HUES64 (cell line): ENCODE data around the gene C4A.

Experiments
- H3K27ac ChIP-seq: 2 replicates; pipeline ENCODE4 v1.7.0; 2013; ENCODE audit warnings: low read depth, low read length, inconsistent platforms
- H3K27me3 ChIP-seq: 2 replicates; pipeline ENCODE4 v1.6.1; 2013; ENCODE audit warnings: mild to moderate bottlenecking, low read length; ENCODE audit not compliant: insufficient read depth
- H3K36me3 ChIP-seq: 2 replicates; pipeline ENCODE4 v1.6.1; 2013; ENCODE audit warnings: mild to moderate bottlenecking, low read length; ENCODE audit not compliant: insufficient read depth
- H3K4me1 ChIP-seq: 2 replicates; pipeline ENCODE4 v1.6.1; 2013; ENCODE audit warnings: mild to moderate bottlenecking, low read length, moderate library complexity; ENCODE audit not compliant: insufficient read depth
- H3K4me3 ChIP-seq: 2 replicates; pipeline ENCODE4 v1.5.1; 2013; ENCODE audit warnings: mild to moderate bottlenecking, low read length, moderate library complexity
- H3K9ac ChIP-seq: 2 replicates; pipeline ENCODE4 v1.6.1; 2013; ENCODE audit warnings: mild to moderate bottlenecking, low read depth, low read length
- H3K9me3 ChIP-seq: 2 replicates; pipeline ENCODE4 v1.6.1; 2013; ENCODE audit warnings: low read depth, low read length; ENCODE audit not compliant: insufficient read depth
- WGBS: fragments of 150-250, 120-280 bp; methylation state at CpG from one replicate; pipeline ENCODE4 v1.1.7; 2013; ENCODE audit warnings: missing lambda C conversion rate; 5-methylcytosine and 5-hydroxymethylcytosine counted together

The C4A gene

GRCh38 chr6:31947864-31948263, 34.0 kb upstream of the C4A start:
- H3K27ac ChIP-seq = no peak overlapping the region
- H3K27me3 ChIP-seq = no peaks in the 10 kb centered on the region
- peaks cover 16% of the 10 kb centered on the region for H3K36me3 ChIP-seq
- no peaks in the 10 kb centered on the region for H3K9me3 ChIP-seq
- WGBS = 86% methylated on average over 4 of the region's 4 CpGs
- no peak overlapping the region for H3K4me3 ChIP-seq
- H3K9ac ChIP-seq = no peak overlapping the region
- H3K4me1 ChIP-seq = peaks cover 8% of the 10 kb centered on the region; the same call in 1 of the 2 replicates

- Histone ChIP-seq H3K36me3 (peaks cover 21% of the 10 kb centered on the region), H3K27me3 (no peaks in the 10 kb centered on the region), H3K27ac (no peak overlapping the region), H3K4me3 (no peak overlapping the region), H3K9ac (no peak overlapping the region), H3K9me3 (no peaks in the 10 kb centered on the region), H3K4me1 (peaks cover 8% of the 10 kb centered on the region; the same call in 1 of the 2 replicates)
- WGBS = 86% methylated on average over 5 of the region's 5 CpGs
Observed at GRCh38 chr6:31948306-31948705, 33.6 kb upstream of the C4A start.

- H3K27ac ChIP-seq = no peak overlapping the region
- WGBS = 89% methylated on average over 6 of the region's 6 CpGs
Observed at GRCh38 chr6:31948753-31949413, 33.0 kb upstream of the C4A start.

GRCh38 chr6:31949926-31950548, 31.8 kb upstream of the C4A start:
- H3K9me3 ChIP-seq = no peaks in the 10 kb centered on the region
- H3K27ac ChIP-seq = no peak overlapping the region
- H3K36me3 ChIP-seq = peaks cover 38% of the 10 kb centered on the region
- WGBS = 93% methylated on average over 7 of the region's 7 CpGs
- no peak overlapping the region for H3K4me3 ChIP-seq
- H3K4me1 ChIP-seq = peaks cover 8% of the 10 kb centered on the region; the same call in 1 of the 2 replicates
- no peak overlapping the region for H3K9ac ChIP-seq
- no peaks in the 10 kb centered on the region for H3K27me3 ChIP-seq

More at GRCh38 chr6:31948753-31949413, 33.0 kb upstream of the C4A start:
- no peak overlapping the region for H3K9ac ChIP-seq
- no peaks in the 10 kb centered on the region for H3K9me3 ChIP-seq
- H3K27me3 ChIP-seq = no peaks in the 10 kb centered on the region
- H3K36me3 ChIP-seq = peaks cover 26% of the 10 kb centered on the region
- H3K4me1 ChIP-seq = peaks cover 8% of the 10 kb centered on the region; the same call in 1 of the 2 replicates
- H3K4me3 ChIP-seq = no peak overlapping the region

- no peak overlapping the region for H3K9ac ChIP-seq
Observed at GRCh38 chr6:31952140-31952805, 29.6 kb upstream of the C4A start.

GRCh38 chr6:31952890-31953289, 29.0 kb upstream of the C4A start:
- no peak overlapping the region for H3K27ac ChIP-seq
- H3K4me1 ChIP-seq = 0 out of 2 replicates have a peak, but pooled peaks cover 2% of the 10 kb centered on the region
- no peak overlapping the region for H3K9ac ChIP-seq
- WGBS = 90% methylated on average over 4 of the region's 5 CpGs
- no peak overlapping the region for H3K4me3 ChIP-seq
- no peaks in the 10 kb centered on the region for H3K27me3 ChIP-seq
- peaks cover 59% of the 10 kb centered on the region for H3K36me3 ChIP-seq
- no peaks in the 10 kb centered on the region for H3K9me3 ChIP-seq

More at GRCh38 chr6:31952140-31952805, 29.6 kb upstream of the C4A start:
- Histone ChIP-seq H3K4me1 (no peaks in the 10 kb centered on the region), H3K27me3 (no peaks in the 10 kb centered on the region), H3K27ac (no peak overlapping the region), H3K4me3 (no peak overlapping the region), H3K9me3 (no peaks in the 10 kb centered on the region), H3K36me3 (peaks cover 56% of the 10 kb centered on the region)
- WGBS = 82% methylated on average over 5 of the region's 5 CpGs

- H3K9me3 ChIP-seq = no peaks in the 10 kb centered on the region
Observed at GRCh38 chr6:31954511-31954910, 27.3 kb upstream of the C4A start.

GRCh38 chr6:31956796-31957195, 25.1 kb upstream of the C4A start:
- H3K4me3 ChIP-seq = no peak overlapping the region
- H3K9ac ChIP-seq = no peak overlapping the region
- H3K27ac ChIP-seq = no peak overlapping the region
- no peaks in the 10 kb centered on the region for H3K27me3 ChIP-seq
- peaks cover 66% of the 10 kb centered on the region for H3K36me3 ChIP-seq
- H3K9me3 ChIP-seq = no peaks in the 10 kb centered on the region
- H3K4me1 ChIP-seq = 0 out of 2 replicates have a peak, but pooled peaks cover 4% of the 10 kb centered on the region
- WGBS = 97% methylated on average over 3 of the region's 3 CpGs

More at GRCh38 chr6:31954511-31954910, 27.3 kb upstream of the C4A start:
- no peak overlapping the region for H3K9ac ChIP-seq
- H3K4me3 ChIP-seq = no peak overlapping the region
- H3K4me1 ChIP-seq = 0 out of 2 replicates have a peak, but pooled peaks cover 4% of the 10 kb centered on the region
- peaks cover 59% of the 10 kb centered on the region for H3K36me3 ChIP-seq
- 97% methylated on average over 28 of the region's 28 CpGs for WGBS
- no peaks in the 10 kb centered on the region for H3K27me3 ChIP-seq
- no peak overlapping the region for H3K27ac ChIP-seq

GRCh38 chr6:31958412-31958740, 23.5 kb upstream of the C4A start:
- Histone ChIP-seq H3K27ac (peak overlapping the region; percentile 49; the same call in 1 of the 2 replicates), H3K36me3 (peaks cover 71% of the 10 kb centered on the region), H3K4me1 (0 out of 2 replicates have a peak, but pooled peaks cover 4% of the 10 kb centered on the region), H3K9me3 (no peaks in the 10 kb centered on the region), H3K27me3 (no peaks in the 10 kb centered on the region), H3K9ac (peak overlapping the region; percentile 77), H3K4me3 (peak overlapping the region; percentile 87)
- 8% methylated on average over 11 of the region's 11 CpGs for WGBS

- Histone ChIP-seq H3K4me1 (0 out of 2 replicates have a peak, but pooled peaks cover 4% of the 10 kb centered on the region), H3K27me3 (no peaks in the 10 kb centered on the region), H3K9me3 (no peaks in the 10 kb centered on the region), H3K27ac (peak within 1 kb of the TSS; percentile 76), H3K4me3 (peak within 1 kb of the TSS; percentile 87), H3K36me3 (peaks cover 71% of the 10 kb centered on the region), H3K9ac (peak within 1 kb of the TSS; percentile 77)
- under 1% methylated on average over 59 of the region's 59 CpGs for WGBS
Observed at GRCh38 chr6:31958741-31959739, 22.8 kb upstream of the C4A start, which contains the start of the genes NELFE and SKIC2. NELFE (minus strand) TSS chr6:31958971; CDS start chr6:31958446, 525 bp downstream. SKIC2 (plus strand) TSS chr6:31959175; CDS start chr6:31959193, 18 bp downstream.
